Activated naive CD8-positive, alpha-beta T cell treated with anti-CD3 and anti-CD28 coated beads for 36 hours (primary cell): ENCODE results near the gene MAPK10. TPM values are rescaled to one million over a fixed set of nuclear protein-coding genes. Genes with fewer than 3 reads are reported as not detected.

Experiments
- DNase-seq: peaks from one replicate; pipeline ENCODE4 v3.0.0; 2021
- H3K27ac Mint-ChIP-seq: one replicate; pipeline ENCODE4 v1.8.0; 2022; ENCODE audit warnings: mild to moderate bottlenecking, moderate library complexity, mixed read lengths
- H3K27me3 Mint-ChIP-seq: one replicate; pipeline ENCODE4 v1.8.0; 2022; ENCODE audit warnings: mild to moderate bottlenecking, mixed read lengths
- H3K36me3 Mint-ChIP-seq: one replicate; pipeline ENCODE4 v1.8.0; 2021; ENCODE audit warnings: mild to moderate bottlenecking, mixed read lengths
- H3K4me1 Mint-ChIP-seq: one replicate; pipeline ENCODE4 v1.8.0; 2021; ENCODE audit warnings: mixed read lengths
- H3K4me3 Mint-ChIP-seq: one replicate; pipeline ENCODE4 v1.8.0; 2022; ENCODE audit warnings: mild to moderate bottlenecking, moderate library complexity, mixed read lengths
- H3K9me3 Mint-ChIP-seq: one replicate; pipeline ENCODE4 v1.8.0; 2022; ENCODE audit warnings: mixed read lengths
- total RNA-seq, 2 experiments: library from RNA; stranded (reverse); gene quantifications; one replicate each; pipeline ENCODE4 v1.2.3, GENCODE V29; 2021

MAPK10 gene
- under 1 TPM in 1 of 2 experiments, not detected in 1; 0.29 TPM for total RNA-seq

DNA sequence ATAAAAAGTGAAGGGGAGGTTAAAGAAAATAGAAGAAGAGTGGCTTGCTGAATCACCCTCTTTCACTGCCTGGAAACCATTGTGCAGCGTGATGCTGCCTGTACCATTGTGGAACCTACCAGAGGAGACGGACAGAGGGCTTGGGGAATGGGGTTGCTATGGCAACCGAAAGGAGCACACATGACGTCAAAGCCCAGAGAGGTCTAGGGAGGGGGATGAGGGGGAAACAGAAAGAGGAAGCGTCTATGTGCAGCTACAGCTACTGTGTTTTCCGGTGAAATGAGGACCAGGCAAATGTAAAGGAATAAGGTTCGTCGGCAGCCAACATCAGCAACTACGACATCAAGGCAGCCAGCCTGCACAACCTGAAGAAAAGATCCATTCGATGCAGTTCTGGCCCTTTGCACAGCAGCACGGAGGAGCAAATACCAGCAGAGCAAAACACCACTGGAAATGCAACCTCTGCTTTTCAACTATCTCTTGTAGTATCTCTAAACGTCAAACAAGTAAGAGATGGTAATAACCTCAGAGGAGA is at the start of gene MAPK10:
TSS of gene MAPK10 (minus strand) at position 110 of the 535 bp plus-strand sequence.
- Mint-ChIP-seq H3K4me3 (peak within 1 kb of the TSS; percentile 65), H3K36me3 (no peaks in the 10 kb centered on the region), H3K27ac (no peak within 1 kb of the TSS), H3K27me3 (peaks cover 18% of the 10 kb centered on the region), H3K9me3 (no peaks in the 10 kb centered on the region), H3K4me1 (peaks cover 16% of the 10 kb centered on the region)
- DNase-seq: peak; percentile 64

GRCh38 chr4:86403575-86403974 is 43.7 kb upstream of the MAPK10 start:
- Mint-ChIP-seq H3K4me1 (no peaks in the 10 kb centered on the region), H3K4me3 (no peak overlapping the region)
- DNase-seq: no peak

GRCh38 chr4:86401826-86402225 is 42.0 kb upstream of the MAPK10 start:
- no peak overlapping the region for H3K4me3 Mint-ChIP-seq
- no peaks in the 10 kb centered on the region for H3K4me1 Mint-ChIP-seq
- H3K9me3 Mint-ChIP-seq: no peaks in the 10 kb centered on the region
- no peak overlapping the region for H3K27ac Mint-ChIP-seq
- H3K36me3 Mint-ChIP-seq: no peaks in the 10 kb centered on the region
- no peak for DNase-seq
- H3K27me3 Mint-ChIP-seq: no peaks in the 10 kb centered on the region

More at GRCh38 chr4:86403575-86403974, 43.7 kb upstream of the MAPK10 start:
- H3K27ac Mint-ChIP-seq: no peak overlapping the region
- peaks cover 2% of the 10 kb centered on the region for H3K9me3 Mint-ChIP-seq
- H3K36me3 Mint-ChIP-seq: no peaks in the 10 kb centered on the region
- H3K27me3 Mint-ChIP-seq: no peaks in the 10 kb centered on the region

GRCh38 chr4:86400216-86400615 is 40.4 kb upstream of the MAPK10 start:
- DNase-seq: no peak
- Mint-ChIP-seq H3K36me3 (no peaks in the 10 kb centered on the region), H3K4me1 (no peaks in the 10 kb centered on the region), H3K9me3 (no peaks in the 10 kb centered on the region), H3K27ac (no peak overlapping the region), H3K4me3 (no peak overlapping the region), H3K27me3 (no peaks in the 10 kb centered on the region)

- no peak for DNase-seq
- H3K9me3 Mint-ChIP-seq: no peaks in the 10 kb centered on the region
- no peak overlapping the region for H3K4me3 Mint-ChIP-seq
- H3K36me3 Mint-ChIP-seq: no peaks in the 10 kb centered on the region
- H3K4me1 Mint-ChIP-seq: no peaks in the 10 kb centered on the region
- no peaks in the 10 kb centered on the region for H3K27me3 Mint-ChIP-seq
- no peak overlapping the region for H3K27ac Mint-ChIP-seq
Measured at GRCh38 chr4:86398187-86398586, 38.3 kb upstream of the MAPK10 start.

DNA sequence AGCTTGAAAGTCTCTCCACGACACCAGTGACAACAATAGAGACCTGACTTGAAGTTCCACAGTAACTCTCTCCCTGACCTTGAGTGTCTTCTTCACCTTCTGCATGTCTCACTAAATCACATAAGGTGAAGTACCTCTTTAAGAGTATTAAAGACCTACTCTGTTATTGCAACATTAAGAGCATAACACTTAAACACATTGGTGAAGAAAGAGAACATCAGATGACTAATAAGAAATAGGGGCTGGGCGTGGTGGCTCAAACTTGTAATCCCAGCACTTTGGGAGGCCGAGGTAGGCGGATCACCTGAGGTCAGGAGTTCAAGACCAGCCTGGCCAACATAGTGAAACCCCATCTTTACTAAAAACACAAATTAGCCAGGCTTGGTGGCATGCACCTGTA is 33.9 kb upstream of the MAPK10 start:
- Mint-ChIP-seq H3K27me3 (no peaks in the 10 kb centered on the region), H3K27ac (no peak overlapping the region), H3K4me3 (no peak overlapping the region), H3K36me3 (no peaks in the 10 kb centered on the region), H3K9me3 (no peaks in the 10 kb centered on the region), H3K4me1 (no peaks in the 10 kb centered on the region)
- no peak for DNase-seq

DNA sequence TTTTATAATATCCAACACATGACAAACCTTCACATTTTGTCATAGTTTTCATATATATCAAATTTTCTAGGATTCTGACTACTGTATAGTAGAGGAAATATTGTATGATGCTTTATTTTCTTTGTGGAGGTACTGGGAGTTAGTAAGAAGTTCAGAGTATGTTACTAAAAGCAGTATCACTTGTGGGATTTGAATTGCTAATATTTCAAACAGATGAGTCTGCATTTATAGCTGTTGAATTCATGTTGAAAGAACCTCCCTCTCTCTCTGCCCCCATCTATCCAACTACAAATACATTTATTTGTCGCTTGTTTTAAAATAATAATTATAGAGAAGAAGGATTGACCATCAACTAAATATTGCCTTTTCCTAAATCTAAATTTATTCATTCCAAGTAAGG is 29.8 kb upstream of the MAPK10 start:
- Mint-ChIP-seq H3K27ac (no peak overlapping the region), H3K9me3 (no peaks in the 10 kb centered on the region), H3K4me3 (no peak overlapping the region), H3K4me1 (no peaks in the 10 kb centered on the region), H3K27me3 (peaks cover 6% of the 10 kb centered on the region), H3K36me3 (no peaks in the 10 kb centered on the region)
- DNase-seq: no peak

DNA sequence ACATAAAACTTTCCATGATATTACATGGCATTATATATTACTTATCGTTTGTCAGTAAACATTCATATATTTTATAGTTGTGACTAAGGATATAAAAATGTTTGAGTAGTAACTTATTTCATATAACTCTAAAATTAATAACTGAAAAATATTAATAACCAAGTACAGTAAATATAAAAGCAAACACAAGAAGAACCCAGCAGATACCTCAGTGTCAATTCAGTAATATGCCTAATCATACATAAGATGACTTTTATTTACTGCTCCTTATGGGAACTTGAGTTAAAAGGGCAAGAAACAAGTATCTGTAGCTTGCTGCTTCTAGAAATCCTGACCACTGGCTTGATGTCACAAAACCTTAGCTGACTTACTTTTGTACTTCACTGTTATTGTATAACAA is 28.4 kb upstream of the MAPK10 start:
- no peaks in the 10 kb centered on the region for H3K36me3 Mint-ChIP-seq
- no peak overlapping the region for H3K4me3 Mint-ChIP-seq
- H3K4me1 Mint-ChIP-seq: no peaks in the 10 kb centered on the region
- H3K27me3 Mint-ChIP-seq: peaks cover 9% of the 10 kb centered on the region
- DNase-seq: no peak
- H3K9me3 Mint-ChIP-seq: no peaks in the 10 kb centered on the region
- no peak overlapping the region for H3K27ac Mint-ChIP-seq

DNA sequence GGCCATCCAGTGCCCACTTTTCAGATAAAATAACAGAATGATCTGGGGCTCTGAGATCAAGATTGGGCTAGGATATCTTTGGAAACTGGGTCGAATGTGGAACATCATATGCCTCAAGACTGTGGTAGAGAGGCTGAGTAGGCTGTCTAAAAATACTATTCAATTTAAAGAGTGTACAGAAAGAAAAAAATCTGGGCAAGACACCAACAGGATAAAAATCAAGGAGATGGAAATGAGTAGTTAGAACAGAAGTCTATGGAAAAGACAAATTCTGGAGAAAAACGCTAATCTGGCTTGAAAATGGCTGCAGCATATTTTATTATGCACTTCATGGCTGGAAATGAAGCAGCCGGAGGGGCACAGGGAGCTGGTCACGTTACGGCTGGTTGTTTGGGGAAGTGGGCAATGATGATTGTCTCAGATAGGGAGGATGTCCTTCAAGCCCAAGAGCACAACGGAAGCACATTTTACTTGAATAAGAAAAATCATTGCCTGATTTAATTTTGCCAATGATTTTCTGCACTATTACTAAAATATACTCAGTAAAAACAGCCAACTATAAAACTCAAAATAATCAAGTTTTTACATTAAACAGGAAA is 27.1 kb upstream of the MAPK10 start:
- H3K36me3 Mint-ChIP-seq: no peaks in the 10 kb centered on the region
- H3K4me3 Mint-ChIP-seq: no peak overlapping the region
- H3K9me3 Mint-ChIP-seq: no peaks in the 10 kb centered on the region
- H3K4me1 Mint-ChIP-seq: no peaks in the 10 kb centered on the region
- DNase-seq: no peak
- H3K27me3 Mint-ChIP-seq: peaks cover 9% of the 10 kb centered on the region
- no peak overlapping the region for H3K27ac Mint-ChIP-seq

GRCh38 chr4:86386201-86386600 is 26.3 kb upstream of the MAPK10 start:
- peaks cover 9% of the 10 kb centered on the region for H3K27me3 Mint-ChIP-seq
- no peak for DNase-seq
- H3K4me3 Mint-ChIP-seq: no peak overlapping the region
- no peaks in the 10 kb centered on the region for H3K36me3 Mint-ChIP-seq
- H3K4me1 Mint-ChIP-seq: no peaks in the 10 kb centered on the region
- no peaks in the 10 kb centered on the region for H3K9me3 Mint-ChIP-seq
- no peak overlapping the region for H3K27ac Mint-ChIP-seq

DNA sequence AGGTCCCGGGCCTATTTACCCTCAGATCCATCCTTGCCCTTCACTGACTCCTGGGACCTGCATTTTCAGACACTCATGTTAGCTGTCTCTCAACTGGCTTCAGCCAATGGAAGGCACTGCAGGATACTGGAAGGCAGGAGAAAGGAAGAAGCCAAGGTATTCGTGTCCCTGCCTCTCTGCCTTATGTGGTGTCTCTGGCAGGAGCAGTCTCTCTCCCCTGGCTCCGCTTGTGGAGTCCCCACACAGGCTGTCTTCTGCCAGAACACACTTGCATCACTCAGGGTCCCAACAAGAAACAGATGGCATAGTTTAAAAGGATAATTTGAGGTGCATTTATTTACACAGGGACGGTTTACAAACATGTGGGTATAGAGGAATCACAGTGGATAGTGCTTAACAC is 21.6 kb upstream of the MAPK10 start:
- Mint-ChIP-seq H3K36me3 (no peaks in the 10 kb centered on the region), H3K4me3 (no peak overlapping the region), H3K9me3 (no peaks in the 10 kb centered on the region), H3K27me3 (peaks cover 4% of the 10 kb centered on the region), H3K27ac (no peak overlapping the region), H3K4me1 (no peaks in the 10 kb centered on the region)
- no peak for DNase-seq

- H3K4me1 Mint-ChIP-seq: no peaks in the 10 kb centered on the region
- H3K27ac Mint-ChIP-seq: no peak overlapping the region
- DNase-seq: no peak
- H3K27me3 Mint-ChIP-seq: peaks cover 4% of the 10 kb centered on the region
- H3K4me3 Mint-ChIP-seq: no peak overlapping the region
- H3K9me3 Mint-ChIP-seq: no peaks in the 10 kb centered on the region
- H3K36me3 Mint-ChIP-seq: no peaks in the 10 kb centered on the region
Measured at GRCh38 chr4:86380181-86380724, 20.4 kb upstream of the MAPK10 start.

- no peak for DNase-seq
- peaks cover 4% of the 10 kb centered on the region for H3K27me3 Mint-ChIP-seq
- H3K4me3 Mint-ChIP-seq: no peak overlapping the region
- peaks cover 6% of the 10 kb centered on the region for H3K9me3 Mint-ChIP-seq
- H3K4me1 Mint-ChIP-seq: no peaks in the 10 kb centered on the region
- H3K27ac Mint-ChIP-seq: no peak overlapping the region
- H3K36me3 Mint-ChIP-seq: no peaks in the 10 kb centered on the region
Measured at GRCh38 chr4:86376850-86377249, 17.0 kb upstream of the MAPK10 start.

GRCh38 chr4:86368433-86368832 is 8.6 kb upstream of the MAPK10 start:
- Mint-ChIP-seq H3K27me3 (peaks cover 4% of the 10 kb centered on the region), H3K4me1 (no peaks in the 10 kb centered on the region), H3K9me3 (peaks cover 6% of the 10 kb centered on the region), H3K4me3 (no peak overlapping the region), H3K36me3 (no peaks in the 10 kb centered on the region), H3K27ac (no peak overlapping the region)
- DNase-seq: no peak

GRCh38 chr4:86367577-86367976 is 7.7 kb upstream of the MAPK10 start:
- H3K4me3 Mint-ChIP-seq: no peak overlapping the region

DNA sequence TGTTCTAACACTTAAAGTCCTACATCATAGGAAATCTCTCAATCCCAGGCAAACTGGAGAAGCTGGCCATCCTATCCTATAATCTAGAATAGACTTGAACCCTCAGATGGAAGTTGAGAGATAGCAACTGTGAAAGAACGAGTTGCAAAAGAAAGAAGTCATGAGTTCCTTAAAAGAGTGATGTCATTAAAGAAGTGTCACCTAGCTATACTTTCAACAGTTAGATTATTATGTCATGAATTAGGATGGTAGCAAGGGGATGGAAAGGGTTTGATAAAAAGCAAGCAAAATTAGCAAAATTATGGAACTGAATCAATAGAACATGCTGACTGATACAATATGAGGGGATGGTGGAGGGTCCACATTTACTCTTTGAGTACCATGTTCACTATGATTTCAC is 7.1 kb upstream of the MAPK10 start:
- H3K4me3 Mint-ChIP-seq: no peak overlapping the region
- H3K27ac Mint-ChIP-seq: no peak overlapping the region
- no peaks in the 10 kb centered on the region for H3K4me1 Mint-ChIP-seq
- H3K27me3 Mint-ChIP-seq: no peaks in the 10 kb centered on the region
- DNase-seq: no peak
- peaks cover 1% of the 10 kb centered on the region for H3K9me3 Mint-ChIP-seq
- H3K36me3 Mint-ChIP-seq: no peaks in the 10 kb centered on the region

More at GRCh38 chr4:86367577-86367976, 7.7 kb upstream of the MAPK10 start:
- no peaks in the 10 kb centered on the region for H3K4me1 Mint-ChIP-seq
- H3K27me3 Mint-ChIP-seq: peaks cover 2% of the 10 kb centered on the region
- no peaks in the 10 kb centered on the region for H3K36me3 Mint-ChIP-seq
- no peak for DNase-seq
- H3K27ac Mint-ChIP-seq: no peak overlapping the region
- H3K9me3 Mint-ChIP-seq: peaks cover 5% of the 10 kb centered on the region
